ENCODE measurements around the gene TMEM232.
"Not testable (repeated sequence)": the region's sequence is repeated elsewhere in the genome, so short reads cannot be mapped to it uniquely, and the experiment has no call there.

TMEM232 gene

DNA sequence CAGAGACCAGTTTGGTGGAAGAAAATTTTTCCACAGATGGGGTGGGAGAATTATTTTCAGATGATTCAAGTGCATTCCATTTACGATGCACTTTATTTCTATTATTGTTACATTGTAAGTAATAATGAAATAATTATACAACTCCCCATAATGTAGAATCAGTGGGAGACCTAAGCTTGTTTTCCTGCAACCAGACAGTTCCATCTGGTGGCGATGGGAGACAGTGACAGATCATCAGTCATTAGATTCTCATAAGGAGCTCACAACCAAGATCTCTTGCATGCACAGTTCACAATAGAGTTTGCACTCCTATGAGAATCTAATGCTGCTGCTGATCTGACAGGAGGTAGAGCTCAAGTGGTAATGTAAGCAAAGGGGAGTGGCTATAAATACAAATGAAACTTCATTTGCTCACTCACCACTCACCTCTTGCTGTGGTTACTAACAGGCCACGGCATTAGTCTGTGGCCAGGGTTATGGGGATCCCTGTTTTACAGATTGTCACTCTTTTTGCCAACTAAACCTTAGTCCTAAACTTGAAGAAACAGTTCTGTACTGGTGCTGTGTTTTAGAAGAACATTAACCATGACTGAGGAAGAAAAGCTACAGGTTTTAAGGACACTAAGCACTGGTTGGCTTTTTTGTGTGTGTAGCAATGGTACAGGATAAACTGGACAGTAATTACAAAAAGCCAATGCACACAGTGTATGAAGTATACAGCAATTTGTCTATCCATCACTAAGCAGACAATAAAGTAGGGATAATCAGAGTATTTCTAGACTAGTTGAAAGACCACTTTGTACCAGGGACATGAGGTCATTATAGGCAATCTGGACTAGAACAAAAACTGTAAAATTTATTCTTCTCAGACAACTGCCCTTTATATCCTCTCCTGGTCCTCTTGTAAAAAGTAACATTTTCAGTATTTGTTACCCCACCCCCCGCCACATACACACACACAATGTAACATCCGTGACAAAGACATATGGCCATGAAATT, 9.9 kb downstream of the TMEM232 start:
- H3K27me3 ChIP-seq = no peaks in the 10 kb centered on the region
- no peaks in the 10 kb centered on the region for H3K9me3 ChIP-seq (replicated peaks in 1 of 11)
- no peaks in the 10 kb centered on the region for H3K4me1 ChIP-seq
- H3K4me3 ChIP-seq = no peak overlapping the region
- no peak overlapping the region for H3K9ac ChIP-seq
- no peaks in the 10 kb centered on the region for H3K36me3 ChIP-seq
- TF ChIP-seq Cebpa-rat (IDR thresholded peaks at IDR 0.05) = no peak
- H3K4me2 ChIP-seq = no peak overlapping the region
- no peaks in the 10 kb centered on the region for H4K20me1 ChIP-seq
- H3K27ac ChIP-seq = no peak overlapping the region

DNA sequence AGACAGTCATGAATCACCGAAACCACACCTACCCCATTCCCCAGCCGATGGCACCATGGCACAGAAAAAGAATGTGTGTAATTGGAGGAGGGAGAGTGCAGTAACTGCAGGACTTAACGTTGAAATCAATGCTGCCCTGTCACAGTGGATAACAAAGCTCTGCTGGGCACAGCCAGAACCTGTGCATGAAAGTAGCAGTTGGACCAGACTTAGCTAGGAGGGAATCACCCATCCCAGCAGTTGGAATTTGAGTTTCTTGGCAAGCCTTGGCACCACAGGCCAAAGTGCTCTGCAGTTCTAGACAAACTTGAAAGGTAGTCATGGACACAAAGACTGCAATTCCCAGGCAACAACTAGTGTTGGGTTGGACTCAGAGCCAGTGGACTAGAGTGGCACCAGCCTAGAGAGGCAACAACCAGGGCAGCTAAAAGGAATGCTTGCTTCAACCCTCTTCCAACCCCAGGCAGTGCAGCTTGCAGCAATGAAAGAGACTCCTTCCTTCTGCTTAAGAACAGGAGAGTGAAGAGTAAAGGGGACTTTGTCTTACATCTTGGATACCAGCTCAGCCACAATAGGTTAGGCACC, 19.1 kb downstream of the TMEM232 start:
- Histone ChIP-seq H3K27me3 (no peaks in the 10 kb centered on the region), H3K9me3 (replicated peaks in 1 of 11) (no peaks in the 10 kb centered on the region), H3K9ac (no peak overlapping the region), H3K36me3 (no peaks in the 10 kb centered on the region), H3K27ac (no peak overlapping the region), H4K20me1 (no peaks in the 10 kb centered on the region), H3K4me3 (no peak overlapping the region), H3K4me1 (no peaks in the 10 kb centered on the region), H3K4me2 (no peak overlapping the region)
- TF ChIP-seq Cebpa-rat (IDR thresholded peaks at IDR 0.05) = no peak

DNA sequence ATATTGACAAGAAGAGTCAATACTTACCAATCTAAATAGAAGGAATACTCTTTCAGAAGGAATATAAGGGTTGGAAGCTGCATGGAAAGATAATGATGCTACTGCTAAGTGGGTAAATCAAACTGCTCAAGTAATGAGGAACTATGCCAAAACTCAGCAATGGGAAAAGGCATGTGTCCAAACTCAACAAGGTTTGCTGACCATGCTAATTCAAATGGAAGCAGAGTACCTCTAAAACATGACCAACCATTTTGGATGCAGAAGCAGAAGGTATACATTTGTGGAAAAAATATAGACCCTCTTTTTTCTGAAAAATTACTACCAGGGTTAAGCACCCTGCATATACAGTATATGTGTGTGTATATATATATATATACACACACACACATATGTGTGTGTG, 21.1 kb downstream of the TMEM232 start:
- no peaks in the 10 kb centered on the region for H4K20me1 ChIP-seq
- H3K27me3 ChIP-seq = no peaks in the 10 kb centered on the region
- H3K4me1 ChIP-seq = no peaks in the 10 kb centered on the region
- H3K9me3 ChIP-seq (replicated peaks in 1 of 11) = no peaks in the 10 kb centered on the region
- no peak overlapping the region for H3K27ac ChIP-seq
- H3K9ac ChIP-seq = no peak overlapping the region
- no peak overlapping the region for H3K4me2 ChIP-seq
- no peaks in the 10 kb centered on the region for H3K36me3 ChIP-seq
- no peak for TF ChIP-seq Cebpa-rat (IDR thresholded peaks at IDR 0.05)
- H3K4me3 ChIP-seq = no peak overlapping the region

DNA sequence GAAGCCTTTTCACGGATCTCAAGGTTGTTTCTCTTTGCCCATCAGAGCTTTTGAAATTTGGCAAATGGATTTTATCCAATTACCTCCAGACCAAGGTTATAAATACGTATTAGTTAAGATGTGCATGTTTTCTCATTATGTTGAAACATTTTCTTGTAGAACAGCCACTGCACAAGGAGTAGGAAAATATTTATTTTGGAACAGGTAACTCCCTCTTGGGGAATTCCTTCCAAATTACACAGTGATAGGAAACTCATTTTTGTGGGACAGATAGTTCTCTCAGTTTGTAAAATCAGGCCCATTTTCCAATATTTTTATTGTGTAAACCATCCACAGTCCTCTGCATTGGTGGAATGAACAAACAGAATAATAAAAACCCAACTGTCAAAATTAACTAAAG, 23.0 kb downstream of the TMEM232 start:
- Histone ChIP-seq H3K4me2 (no peak overlapping the region), H3K9ac (no peak overlapping the region), H3K4me1 (peaks cover 0 to 6% (median 0%) of the 10 kb centered on the region in 10 experiments; a peak in 5 of 20 replicates), H3K4me3 (no peak overlapping the region), H3K27me3 (no peaks in the 10 kb centered on the region), H3K9me3 (replicated peaks in 1 of 11) (no peaks in the 10 kb centered on the region), H3K36me3 (no peaks in the 10 kb centered on the region), H3K27ac (no peak overlapping the region), H4K20me1 (no peaks in the 10 kb centered on the region)
- no peak for TF ChIP-seq Cebpa-rat (IDR thresholded peaks at IDR 0.05)

DNA sequence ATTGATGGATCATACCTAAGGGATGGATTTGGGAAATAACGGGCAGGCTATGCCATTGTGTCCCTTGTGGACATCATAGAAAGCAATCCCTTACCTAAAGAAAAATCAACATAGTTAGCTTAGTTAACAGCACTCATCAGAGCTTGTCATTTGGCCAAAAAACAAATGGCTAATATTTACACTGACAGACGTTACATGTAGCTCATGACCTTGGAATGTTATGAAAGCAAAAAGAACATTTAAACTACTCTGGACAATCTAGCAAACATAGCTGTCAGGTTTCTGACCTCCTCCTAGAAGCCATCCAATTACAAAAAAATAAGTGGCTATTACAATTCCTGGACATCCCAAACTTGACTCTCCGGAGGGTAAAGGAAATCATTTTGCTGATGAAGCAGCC, 23.8 kb downstream of the TMEM232 start:
- Histone ChIP-seq H3K27ac (no peak overlapping the region), H3K4me2 (no peak overlapping the region), H3K4me1 (peaks cover 0 to 8% (median 0%) of the 10 kb centered on the region in 10 experiments; a peak in 5 of 20 replicates), H3K9me3 (replicated peaks in 1 of 11) (no peaks in the 10 kb centered on the region), H3K27me3 (no peaks in the 10 kb centered on the region), H3K4me3 (no peak overlapping the region), H3K36me3 (no peaks in the 10 kb centered on the region), H3K9ac (no peak overlapping the region), H4K20me1 (no peaks in the 10 kb centered on the region)
- TF ChIP-seq Cebpa-rat (IDR thresholded peaks at IDR 0.05) = no peak

DNA sequence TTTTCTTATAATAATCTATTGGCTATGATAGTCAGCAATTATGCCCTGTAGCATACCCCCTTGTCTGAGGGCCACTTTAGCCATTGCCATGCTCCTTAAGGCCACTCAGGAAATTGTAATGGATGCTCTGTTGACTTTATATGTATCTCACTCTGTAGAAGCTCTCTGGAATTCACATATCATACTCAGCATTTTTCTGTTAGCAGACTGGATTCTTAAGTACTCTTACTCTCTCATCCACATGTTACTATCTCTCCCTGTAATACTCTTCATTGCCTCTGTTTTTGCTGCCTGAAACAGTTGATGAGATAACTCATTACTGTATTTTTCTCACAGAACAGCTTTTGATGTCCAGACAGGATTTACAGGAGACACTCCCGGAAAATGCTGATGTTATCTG, 24.2 kb downstream of the TMEM232 start:
- H3K27me3 ChIP-seq = no peaks in the 10 kb centered on the region
- no peak overlapping the region for H3K9ac ChIP-seq
- H3K9me3 ChIP-seq (replicated peaks in 1 of 11) = no peaks in the 10 kb centered on the region
- no peak overlapping the region for H3K4me3 ChIP-seq
- peaks cover 0 to 8% (median 0%) of the 10 kb centered on the region in 10 experiments; a peak in 5 of 20 replicates for H3K4me1 ChIP-seq
- no peaks in the 10 kb centered on the region for H4K20me1 ChIP-seq
- no peak overlapping the region for H3K4me2 ChIP-seq
- no peak for TF ChIP-seq Cebpa-rat (IDR thresholded peaks at IDR 0.05)
- no peak overlapping the region for H3K27ac ChIP-seq
- H3K36me3 ChIP-seq = no peaks in the 10 kb centered on the region

DNA sequence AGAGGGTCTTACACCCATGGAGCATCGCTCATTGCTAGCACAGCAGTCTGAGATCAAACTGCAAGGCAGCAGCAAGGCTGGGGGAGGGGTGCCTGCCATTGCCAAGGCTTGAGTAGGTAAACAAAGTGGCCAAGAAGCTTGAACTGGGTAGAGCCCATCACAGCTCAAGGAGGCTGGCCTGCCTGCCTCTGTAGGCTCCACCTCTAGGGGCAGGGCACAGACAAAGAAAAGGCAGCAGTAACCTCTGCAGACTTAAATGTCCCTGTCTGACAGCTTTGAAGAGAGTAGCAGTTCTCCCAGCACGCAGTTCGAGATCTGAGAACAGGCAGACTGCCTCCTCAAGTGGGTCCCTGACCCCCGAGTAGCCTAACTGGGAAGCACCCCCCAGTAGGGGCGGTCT, 33.8 kb downstream of the TMEM232 start:
- not testable (repeated sequence) for H3K9me3 ChIP-seq (replicated peaks in 1 of 11); H3K4me2 ChIP-seq; H3K9ac ChIP-seq; H3K4me1 ChIP-seq; H3K27ac ChIP-seq; H3K4me3 ChIP-seq; H4K20me1 ChIP-seq; H3K27me3 ChIP-seq; H3K36me3 ChIP-seq

DNA sequence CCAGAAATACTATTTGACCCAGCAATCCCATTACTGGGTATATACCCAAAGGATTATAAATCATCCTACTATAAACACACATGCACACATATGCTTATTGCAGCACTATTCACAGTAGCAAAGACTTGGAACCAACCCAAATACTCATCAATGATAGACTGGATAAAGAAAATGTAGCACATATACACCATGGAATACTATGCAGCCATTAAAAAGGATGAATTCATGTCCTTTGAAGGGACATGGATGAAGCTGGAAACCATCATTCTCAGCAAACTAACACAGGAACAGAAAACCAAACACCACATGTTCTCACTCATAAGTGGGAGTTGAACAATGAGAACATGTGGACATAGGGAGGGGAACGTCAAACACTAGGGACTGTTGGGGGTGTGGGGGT, 35.9 kb downstream of the TMEM232 start:
- H3K36me3 ChIP-seq; H3K9ac ChIP-seq; H4K20me1 ChIP-seq; H3K27me3 ChIP-seq; H3K4me2 ChIP-seq; H3K4me3 ChIP-seq; H3K9me3 ChIP-seq (replicated peaks in 1 of 11); H3K27ac ChIP-seq; H3K4me1 ChIP-seq: not testable (repeated sequence)

DNA sequence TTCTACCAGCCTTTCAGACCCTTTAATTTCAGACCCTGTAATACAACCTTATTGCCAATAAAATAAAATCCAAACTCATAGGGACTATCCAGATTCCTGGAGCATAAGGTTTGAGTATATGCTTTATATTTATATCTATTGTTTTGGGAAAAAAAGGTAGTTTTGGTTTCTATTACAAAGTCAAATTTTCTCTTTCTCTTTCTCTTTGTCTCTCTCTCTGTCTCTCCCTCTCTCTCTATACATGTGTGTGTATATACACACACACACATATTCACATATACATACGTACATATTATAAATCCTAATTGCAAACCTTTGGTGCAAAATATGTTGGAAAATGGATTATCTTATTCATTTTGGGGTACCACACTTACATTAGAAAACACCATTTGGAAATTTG, 39.0 kb downstream of the TMEM232 start:
- Histone ChIP-seq H3K4me2 (no peak overlapping the region), H3K9ac (no peak overlapping the region)
- no peak for TF ChIP-seq Cebpa-rat (IDR thresholded peaks at IDR 0.05)

DNA sequence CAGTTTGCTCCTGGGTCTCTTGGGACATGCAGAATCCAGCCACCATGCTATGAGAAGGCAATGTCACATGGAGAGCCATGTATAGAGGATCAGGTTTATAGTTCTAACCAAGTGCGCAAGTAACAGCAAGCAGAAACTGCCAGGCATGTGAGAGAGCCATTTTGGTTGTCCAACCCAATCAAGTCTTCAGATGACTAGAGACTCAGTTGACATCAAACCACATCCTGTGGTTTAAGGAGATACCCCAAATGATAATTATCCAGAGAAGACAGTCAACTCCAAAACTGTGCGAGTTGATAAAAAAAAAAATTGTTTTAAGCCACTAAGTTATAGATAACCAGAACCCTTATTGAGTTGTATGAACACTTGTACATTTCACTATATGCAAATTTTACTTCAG, 40.2 kb downstream of the TMEM232 start:
- H3K27ac ChIP-seq = no peak overlapping the region
- H3K4me1 ChIP-seq = no peaks in the 10 kb centered on the region
- H3K4me3 ChIP-seq = no peak overlapping the region
- H3K4me2 ChIP-seq = no peak overlapping the region
- H4K20me1 ChIP-seq = no peaks in the 10 kb centered on the region
- no peak overlapping the region for H3K9ac ChIP-seq
- no peaks in the 10 kb centered on the region for H3K27me3 ChIP-seq
- H3K9me3 ChIP-seq (replicated peaks in 1 of 11) = no peaks in the 10 kb centered on the region; a peak in 2 of 22 replicates
- no peak for TF ChIP-seq Cebpa-rat (IDR thresholded peaks at IDR 0.05)
- no peaks in the 10 kb centered on the region for H3K36me3 ChIP-seq

More for the DNA sequence above, 39.0 kb downstream of the TMEM232 start:
- H3K27ac ChIP-seq = no peak overlapping the region
- no peaks in the 10 kb centered on the region; a peak in 1 of 22 replicates for H4K20me1 ChIP-seq
- H3K27me3 ChIP-seq = no peaks in the 10 kb centered on the region
- no peaks in the 10 kb centered on the region; a peak in 2 of 22 replicates for H3K9me3 ChIP-seq (replicated peaks in 1 of 11)
- no peak overlapping the region for H3K4me3 ChIP-seq
- no peaks in the 10 kb centered on the region for H3K36me3 ChIP-seq
- no peaks in the 10 kb centered on the region for H3K4me1 ChIP-seq

Measured in BLaER1 treated with 17β-estradiol and CSF1 and Interleukin-3, amounts not matched to agents 10 nM and 100 nM (cell line).